CD4-positive, alpha-beta T cell treated with Interleukin-6 for 4 hours (primary cell): ENCODE data around the gene BANF2.

Experiments used
- DNase-seq: peaks from one replicate; pipeline ENCODE4 v3.0.0-alpha.2; 2020; ENCODE audit warnings: mixed read lengths

BANF2 gene

DNA sequence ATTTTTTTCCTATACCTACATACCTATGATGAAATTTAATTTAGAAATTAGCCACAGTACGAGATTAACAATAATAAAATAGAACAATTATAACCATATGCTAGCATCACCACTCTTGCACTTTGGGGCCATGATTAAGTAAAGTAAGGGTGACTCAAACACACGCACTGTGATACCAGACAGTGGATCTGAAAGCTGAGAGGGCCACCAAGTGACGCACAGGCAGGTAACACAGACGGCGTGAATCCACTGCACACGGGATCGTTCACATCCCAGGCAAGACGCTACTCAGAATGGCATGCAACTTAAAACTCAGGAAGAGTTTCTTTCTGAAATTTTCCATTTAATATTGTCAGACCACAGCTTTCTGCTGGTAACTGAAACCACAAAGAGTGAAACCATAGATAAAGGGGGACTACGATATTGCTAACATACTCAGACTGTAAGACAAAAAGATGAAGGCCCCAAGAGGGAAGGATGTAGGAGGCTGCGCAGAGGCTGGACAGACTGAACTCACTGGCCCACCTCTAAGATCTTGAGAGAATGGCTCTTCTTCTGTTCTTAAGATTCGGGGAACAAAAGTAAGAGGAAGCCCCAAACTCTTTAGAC, 35.6 kb upstream of the BANF2 start:
- DNase-seq = peak; percentile 15

DNA sequence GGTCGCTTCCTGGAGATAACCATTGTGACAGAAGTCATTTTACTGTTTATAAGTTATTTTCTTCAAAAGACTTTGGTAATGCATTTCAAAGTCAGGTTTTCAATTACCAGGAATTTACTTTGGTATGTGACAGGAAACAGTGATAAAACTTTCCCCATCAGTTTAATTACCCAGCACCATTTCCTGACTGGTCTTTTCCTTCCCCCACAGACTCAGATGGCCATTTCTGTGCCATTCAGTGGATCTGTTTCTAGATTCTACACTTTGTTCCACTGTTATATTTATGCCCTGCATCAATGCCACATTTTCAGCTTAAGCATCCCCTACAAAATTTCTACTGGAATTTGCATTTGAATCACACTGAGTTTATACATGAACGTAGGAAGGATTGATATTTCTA, 34.0 kb upstream of the BANF2 start:
- DNase-seq = no peak

DNA sequence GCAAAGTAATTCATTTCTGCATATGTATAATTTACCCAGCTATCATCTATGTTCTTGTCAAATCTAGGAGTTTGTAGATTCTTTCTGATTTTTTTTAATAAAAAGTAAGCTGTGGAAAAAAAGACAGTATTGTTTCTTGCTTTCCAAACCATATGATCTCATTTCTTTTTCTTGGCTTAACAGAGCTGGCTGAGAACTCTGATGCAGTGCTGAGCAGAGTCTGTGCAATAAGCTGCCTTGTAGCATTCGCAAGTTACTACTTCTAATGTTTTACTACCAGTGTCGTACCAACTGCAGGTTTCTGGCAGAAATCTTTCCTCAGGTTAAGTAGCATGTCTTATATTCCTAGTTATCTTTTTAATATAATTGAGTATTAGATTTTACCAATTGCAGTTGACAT, 33.3 kb upstream of the BANF2 start:
- no peak for DNase-seq

DNA sequence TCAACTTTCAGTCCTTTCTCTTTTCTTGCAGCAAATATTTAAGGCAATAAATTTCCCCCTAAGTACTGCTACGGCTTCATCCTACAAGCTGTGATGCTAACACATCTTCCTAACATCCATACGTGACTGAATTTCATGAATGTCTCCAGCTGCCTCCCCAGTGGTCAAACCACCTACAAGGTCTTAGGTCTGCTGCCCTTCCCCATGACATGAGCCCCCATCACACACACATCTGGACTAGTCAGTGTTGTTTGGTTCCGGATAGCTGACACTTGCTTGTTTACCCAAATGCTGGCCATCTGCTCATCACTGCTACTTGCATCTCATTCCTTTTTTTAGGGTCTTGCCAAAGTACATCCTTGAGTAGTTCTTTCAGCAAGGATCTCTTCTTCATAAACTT, 32.3 kb upstream of the BANF2 start:
- no peak for DNase-seq

DNA sequence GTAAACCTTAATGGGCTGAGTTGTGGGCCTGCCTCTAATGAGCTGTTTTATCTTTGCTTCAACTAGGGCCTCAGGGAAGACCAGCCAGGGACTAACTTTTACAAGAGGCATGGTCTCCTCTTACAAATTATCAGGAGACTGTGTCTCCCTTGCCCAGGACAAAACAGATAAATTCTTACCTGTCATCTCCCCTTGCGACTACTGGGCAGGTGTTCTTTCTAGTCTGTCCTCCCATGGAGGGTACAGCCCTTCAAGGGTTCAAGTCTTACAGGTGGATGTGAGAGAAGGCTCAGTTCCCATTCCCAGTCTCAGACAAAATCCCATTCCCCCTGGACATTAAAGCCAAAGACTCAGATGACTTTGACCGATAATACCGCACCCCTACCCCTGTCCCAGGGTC, 31.3 kb upstream of the BANF2 start:
- no peak for DNase-seq

DNA sequence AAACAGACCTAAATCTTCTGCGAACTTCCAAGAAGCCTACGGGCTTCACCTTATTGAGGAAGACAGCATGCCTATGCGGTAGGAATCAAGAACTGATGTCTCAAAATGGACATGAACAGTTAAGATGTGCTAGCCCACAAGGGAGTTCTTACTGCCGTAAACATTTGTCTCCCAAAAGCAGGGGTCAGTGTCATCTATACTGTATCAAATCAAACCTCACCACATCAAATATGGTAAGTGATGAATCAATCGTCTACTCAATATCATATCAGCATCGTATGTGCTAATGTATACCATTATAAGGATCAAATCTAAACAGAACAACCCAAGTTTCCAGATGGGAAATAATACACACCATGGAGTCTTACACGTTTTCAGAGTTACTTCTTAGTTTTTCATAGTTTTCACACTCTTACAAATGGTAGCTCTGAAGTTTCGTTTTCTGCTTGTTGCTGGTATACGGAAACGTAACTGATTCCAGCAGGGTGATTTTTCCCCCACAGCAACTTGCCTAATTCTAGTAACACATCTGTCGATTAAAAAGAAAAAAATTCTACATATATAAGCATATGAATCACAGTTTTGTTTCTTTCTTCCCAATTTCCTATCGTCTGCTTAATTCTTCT, 30.3 kb upstream of the BANF2 start:
- no peak for DNase-seq

DNA sequence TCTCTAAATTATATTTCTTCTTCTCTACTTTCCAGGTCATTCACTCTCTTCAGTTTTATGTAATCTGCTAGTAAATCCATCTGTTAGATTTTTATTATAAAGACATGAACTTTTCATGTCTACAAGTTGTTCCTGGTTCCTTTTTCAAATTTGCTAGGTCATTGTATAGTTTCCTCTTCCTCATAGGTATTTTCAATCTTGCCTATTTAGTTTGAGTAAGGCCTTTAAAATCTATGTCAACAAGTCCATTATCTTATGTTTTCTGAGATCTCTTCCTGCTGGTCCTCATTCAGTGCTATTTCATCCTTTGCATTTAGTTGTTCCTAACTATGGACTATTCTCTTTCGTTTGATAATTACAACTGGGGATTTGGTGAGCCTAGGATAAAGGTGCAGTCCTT, 28.8 kb upstream of the BANF2 start:
- DNase-seq = no peak

DNA sequence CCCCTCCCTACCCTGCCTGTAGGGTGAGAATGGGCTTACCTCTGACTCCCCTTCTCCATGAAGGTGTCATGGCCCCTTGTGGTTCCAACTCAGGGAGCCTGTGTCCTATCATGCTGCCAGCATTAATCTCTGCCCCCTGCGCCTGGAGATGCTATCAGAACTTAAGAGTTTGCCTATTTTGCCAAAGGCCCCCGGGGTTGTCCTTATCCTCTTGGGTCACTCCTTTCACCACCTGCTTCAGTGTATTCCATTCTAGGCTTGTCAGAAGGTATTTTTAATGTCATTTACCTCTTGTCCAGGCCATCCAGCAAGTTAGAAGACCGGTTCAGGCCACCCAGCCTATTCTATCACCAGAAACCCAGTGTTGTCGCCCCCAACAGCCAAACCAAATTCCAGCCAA, 28.2 kb upstream of the BANF2 start:
- DNase-seq = no peak

DNA sequence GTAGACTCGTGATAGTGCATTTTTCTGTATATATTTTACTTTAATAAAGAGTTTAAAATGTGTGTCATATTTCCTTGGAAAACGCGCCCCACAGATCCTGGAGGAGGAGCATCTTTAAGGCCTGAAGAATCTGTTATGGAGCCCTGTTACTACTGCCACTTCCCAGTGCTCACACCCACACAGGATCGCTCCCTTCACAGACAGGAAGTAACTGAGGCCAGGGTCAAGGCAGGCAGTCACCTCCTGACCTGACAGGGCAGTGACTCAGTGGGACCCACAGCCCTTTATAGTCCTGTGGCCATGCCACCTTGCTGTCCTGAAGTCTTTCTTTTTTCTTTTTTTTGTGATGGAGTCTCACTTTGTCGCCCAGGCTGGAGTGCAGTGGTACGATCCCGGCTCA, 26.7 kb upstream of the BANF2 start:
- no peak for DNase-seq

DNA sequence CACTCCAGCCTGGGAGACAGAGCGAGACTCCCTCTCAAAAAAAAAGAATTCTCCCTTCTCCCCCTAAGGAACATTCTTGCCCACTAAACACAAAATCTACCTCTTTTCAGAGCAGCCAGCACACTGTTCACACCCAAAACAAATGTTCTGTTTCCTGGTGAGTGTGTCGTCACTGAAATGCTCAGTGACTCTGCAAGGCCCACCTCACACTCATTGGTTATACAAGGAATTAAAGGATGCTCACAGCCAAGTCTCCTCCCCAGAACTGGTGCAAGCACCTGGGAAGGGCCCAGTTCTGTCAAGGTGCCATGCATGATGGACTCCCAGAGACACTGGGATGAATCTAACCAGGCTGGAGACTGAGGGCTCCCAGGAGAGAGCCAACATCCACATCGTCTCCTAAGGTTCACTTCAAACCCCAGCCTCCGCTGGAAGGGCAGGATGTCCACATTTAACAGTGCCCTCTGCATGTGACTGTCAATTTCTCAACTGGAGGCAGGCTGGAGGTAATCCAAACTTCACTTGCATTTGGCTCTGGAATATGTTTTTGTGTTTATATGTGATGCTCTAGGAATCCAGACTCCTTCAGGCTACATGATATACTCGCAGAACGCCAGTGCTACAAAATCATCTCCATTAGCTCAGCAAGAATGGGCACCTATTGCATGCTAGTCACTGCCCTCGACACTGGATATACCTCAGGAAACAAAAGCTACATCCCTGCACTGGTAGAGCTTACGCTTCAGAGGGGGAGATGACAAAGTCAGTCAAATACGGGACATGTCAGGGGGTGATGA, 24.8 kb upstream of the BANF2 start:
- no peak for DNase-seq

DNA sequence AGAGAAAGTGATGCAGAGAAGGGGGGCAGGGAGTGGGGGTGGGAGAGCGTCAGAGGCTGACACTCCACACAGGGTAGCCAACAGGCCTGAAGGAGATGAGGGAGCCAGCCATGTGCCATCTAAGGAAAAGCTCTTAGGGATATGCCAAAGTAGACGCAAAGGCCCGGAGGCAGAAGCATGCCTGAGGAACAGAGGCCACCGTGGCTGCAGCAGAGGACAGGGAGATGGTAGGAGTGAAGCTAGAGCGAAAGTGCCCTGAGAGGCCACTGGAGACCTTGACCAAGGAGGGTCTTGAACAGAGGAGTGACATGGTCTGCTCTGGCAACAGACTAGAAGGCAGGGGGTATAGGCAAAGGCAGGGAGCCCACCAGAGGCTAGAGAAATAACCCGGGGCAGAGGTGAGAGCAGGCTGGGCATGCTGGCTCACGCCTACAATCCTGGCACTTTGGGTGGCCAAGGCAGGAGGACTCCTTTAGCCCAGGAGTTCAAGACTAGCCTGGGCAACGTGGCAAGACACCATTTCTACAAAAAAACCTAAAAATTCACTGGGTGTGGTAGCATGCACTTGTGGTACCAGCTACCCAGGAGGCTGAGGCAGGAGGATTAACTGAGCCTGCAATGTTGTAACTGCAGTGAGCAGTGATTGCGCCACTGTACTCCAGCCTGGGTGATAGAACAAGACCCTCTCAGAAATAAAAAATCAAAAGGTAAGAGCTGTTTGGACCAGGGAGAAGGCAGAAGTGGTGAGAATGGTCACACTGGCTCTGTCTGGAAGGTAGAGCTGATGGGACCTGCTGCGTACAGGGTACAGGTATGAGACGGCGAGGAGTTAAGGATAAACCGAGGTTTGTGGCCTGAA, 24.0 kb upstream of the BANF2 start:
- no peak for DNase-seq

DNA sequence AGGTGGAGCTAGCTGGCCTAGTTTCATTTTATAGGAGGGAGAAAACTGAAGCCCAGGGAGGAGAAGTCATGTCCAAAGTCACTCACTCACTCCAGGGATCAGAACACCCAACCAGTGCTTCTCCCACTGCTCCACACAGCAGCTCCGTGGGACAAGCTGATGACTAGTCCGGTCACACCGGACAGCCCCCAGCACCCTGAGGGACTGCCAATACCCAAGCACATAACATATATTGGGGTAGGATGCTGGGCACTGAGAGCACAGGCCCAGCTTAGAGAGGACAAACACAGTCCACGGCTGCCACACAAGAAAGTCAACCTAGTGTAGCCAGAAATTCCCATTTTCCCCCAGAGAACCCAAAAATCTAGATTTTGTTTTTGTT, 23.4 kb upstream of the BANF2 start:
- no peak for DNase-seq

DNA sequence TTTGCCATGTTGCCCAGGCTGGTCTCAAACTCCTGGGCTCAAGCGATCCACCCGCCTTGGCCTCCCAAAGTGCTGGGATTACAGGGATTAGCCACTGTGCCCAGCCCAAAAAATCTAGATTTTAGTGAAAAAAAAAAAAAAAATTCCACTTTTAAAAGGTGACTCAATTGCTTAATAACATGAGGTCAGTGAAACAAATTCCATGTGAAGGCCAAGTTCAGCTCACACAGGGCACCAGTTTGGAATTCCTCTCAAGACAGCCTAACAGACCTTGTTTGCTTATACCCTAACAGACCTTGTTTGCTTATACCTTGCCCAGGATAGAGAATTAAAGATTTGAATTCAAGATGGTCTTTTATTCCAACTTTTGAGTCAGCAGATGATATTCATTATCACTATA, 22.8 kb upstream of the BANF2 start:
- DNase-seq = no peak

DNA sequence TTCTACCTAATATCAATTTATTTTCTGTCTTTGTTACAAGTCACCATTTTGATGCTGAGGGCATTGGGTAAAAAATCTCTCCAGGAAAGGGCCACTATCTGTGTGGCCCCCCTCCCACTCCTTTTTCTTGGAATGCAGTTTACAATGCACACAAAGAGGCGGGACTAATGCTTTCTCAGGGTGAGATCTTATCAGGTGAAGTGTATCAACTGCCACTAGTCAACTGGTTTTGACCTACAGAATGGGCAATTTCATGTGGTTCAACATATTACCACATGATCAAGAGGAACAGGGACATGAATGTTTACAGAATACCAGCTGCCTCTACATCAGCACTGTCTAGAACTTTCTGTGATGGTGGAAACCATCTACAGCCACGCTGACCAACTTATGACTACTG, 21.5 kb upstream of the BANF2 start:
- no peak for DNase-seq

DNA sequence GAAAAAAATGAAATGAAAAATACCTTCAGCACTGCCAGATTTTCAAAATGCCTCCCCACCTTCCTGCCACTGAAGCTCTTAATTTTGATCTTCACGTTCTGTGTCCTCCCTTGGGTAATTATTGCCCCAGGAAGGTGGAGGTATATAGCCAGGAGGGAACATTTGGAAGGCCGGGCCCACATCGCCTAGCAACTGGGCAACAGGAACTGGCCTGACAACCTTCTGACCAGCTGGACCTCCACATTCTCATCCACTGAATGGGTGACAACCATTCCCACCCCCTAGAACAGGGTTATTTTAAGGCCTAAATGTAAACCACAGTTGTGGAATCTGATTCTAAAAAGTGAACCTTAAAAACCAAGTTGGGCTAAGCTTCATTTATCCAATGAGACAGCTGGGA, 20.9 kb upstream of the BANF2 start:
- DNase-seq = no peak

DNA sequence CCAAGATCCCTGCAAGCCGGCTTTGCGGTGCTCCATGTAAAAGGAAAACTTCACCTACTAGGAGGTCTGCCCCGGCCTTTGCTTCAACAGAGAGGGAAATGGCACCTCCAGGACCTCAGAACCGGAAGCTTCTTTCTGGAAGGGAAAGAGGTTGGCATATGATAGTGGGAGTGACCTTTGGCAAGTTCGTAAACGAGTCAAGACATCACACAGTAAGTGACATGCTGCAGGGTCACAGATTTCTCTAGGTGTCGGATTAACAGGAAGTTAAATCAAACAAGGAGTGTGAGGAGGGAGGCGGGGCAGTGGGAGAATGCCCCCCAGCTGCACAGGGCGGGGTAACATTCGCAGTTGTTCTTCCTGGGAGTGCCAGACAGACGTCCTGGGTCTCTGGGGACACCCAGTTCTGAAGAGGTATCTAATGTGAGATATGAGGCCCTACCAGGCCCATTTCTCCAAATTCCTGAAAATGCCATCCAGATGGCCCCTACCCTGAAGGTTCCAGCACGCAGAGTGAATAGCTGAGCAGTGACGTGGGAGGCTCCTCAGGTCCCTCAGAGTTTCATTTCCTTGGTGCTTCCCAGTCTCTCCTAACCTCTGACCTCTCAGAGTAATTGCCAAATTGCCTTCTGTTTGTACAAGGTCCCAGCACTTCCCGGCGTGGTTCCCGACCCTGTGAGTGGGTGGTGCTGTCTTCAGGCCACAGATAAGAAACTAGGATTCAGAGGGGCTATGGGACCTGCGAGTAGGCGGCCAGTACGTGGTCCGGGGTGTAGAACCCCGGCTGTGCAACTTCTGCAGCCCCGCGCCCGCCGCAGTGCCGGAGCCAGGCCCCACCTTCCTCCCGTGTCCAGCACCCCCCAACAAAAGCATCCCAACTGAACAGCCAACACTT, 19.6 kb upstream of the BANF2 start:
- DNase-seq = no peak

DNA sequence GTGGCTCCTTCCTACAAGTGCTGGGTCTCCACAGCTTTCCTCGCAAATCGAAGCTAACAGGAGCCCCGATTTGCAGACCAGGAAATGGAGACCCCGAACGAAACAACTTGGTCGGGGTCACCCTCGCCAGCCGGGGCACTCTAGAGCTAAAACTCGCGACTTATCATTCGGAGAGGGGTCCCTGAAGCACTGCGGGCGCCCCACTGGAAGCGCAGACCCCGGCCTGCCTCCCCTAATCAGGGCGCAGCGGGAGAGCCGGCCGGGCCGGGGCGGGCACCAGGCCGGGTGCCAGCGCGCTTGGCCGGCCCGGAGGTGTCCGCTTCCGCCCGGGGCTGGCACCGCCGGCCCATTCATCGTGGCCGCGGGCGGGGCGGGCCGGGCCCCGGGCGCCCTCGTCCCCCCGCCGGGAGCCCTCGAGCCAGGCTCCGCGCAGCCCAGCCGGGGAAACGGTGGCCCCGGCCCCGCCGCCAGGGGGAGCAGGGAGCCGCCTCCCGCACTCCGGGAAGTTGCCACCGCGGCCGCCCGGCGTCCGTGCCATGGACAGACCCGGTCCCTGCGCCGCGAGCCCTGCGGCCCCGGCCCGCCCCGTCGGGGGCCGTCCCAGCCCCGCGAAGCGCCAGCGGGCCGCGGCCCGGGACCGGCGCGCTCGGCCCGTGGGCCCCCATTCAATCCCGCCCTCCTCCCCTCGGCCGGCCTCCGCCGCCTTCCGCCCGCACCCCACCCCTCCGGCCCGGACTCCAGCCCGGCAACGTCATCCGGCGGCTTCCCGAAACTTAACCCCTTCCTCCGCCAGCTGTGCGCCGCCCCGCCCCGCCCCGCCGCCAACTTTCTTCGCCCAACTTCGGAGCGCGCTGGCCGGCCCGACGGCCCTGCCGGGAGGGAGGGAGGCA, 18.7 kb upstream of the BANF2 start:
- peak; percentile 83 for DNase-seq

DNA sequence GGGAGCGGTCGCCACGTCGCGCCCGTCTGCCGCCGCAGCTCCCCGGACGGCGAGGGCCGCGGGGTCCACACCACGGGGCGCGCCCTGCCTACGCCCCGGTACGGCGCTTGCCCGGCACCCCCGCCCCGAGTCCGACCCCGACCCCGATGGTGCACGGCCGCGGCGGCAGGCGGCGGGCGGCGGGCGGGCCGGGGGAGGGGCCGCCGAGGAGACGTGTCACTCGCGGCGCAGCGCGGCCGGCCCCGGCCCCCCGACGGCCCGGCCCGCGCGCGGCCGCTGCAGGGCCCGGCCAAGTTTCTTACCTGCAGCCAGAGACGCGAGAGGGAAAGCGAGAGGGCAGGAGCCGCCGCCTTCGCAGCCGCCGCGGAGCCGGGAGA, 18.1 kb upstream of the BANF2 start:
- no peak for DNase-seq

DNA sequence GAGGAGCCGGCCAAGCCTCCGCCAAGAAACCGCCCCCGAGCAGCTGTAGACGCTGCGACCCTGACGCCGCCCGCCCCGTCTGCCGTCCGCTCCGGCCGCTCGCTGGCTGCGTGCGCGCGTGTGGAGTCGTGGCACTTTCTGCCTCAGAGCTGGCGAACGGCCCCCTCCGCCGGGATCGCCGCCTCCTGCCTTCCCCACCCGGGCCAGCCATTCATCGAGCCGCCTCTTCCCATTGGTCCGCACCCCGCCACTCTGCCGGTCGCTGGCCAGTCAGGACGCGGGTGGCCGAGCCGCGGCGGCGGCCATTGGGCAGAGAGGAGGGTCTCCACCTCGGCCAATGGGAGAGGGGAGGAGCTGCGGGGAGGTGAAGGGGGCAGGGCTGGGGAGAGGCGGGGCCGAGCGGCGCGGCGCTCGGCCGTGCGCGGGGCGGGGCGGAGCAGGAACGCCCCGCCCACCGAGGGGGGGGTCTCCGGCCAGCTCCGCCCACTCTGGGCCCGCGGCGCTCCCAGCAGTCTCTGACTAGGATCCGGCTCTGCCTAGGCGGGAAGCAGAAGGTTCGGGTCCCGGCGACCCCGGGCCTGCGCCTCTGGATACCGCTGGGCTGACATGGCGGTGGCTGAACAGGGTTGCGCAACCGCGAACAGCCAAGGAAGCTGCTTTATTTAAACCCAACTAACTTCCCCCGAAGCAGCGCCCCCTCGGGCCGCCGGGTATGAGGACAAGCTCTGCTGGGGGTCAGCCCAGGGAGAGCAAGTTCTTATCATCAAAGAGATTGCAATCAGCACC, 17.5 kb upstream of the BANF2 start, which contains the start of gene RRBP1:
Gene RRBP1, minus strand, starts transcription at position 140 of the 786 bp plus-strand sequence. CDS start 21,735 bp downstream, outside the sequence.
- peak; percentile 97 for DNase-seq

DNA sequence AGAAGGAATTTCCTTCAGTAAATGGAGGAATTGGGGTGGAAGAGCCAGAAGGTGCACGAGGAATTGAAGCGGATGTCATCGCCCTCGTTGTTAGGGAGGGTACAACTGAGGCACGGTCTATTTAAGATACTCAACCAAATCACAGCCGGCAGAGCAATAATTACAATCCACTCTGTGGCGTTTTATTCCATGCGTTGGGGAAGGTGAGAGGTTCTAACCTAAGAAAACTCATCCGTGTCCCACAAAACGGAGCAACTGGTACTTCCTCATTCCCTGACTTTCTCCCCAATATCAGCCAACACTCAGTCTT, 16.9 kb upstream of the BANF2 start:
- DNase-seq = no peak
